ENCODE data around the gene INKA2.

Gene INKA2

DNA sequence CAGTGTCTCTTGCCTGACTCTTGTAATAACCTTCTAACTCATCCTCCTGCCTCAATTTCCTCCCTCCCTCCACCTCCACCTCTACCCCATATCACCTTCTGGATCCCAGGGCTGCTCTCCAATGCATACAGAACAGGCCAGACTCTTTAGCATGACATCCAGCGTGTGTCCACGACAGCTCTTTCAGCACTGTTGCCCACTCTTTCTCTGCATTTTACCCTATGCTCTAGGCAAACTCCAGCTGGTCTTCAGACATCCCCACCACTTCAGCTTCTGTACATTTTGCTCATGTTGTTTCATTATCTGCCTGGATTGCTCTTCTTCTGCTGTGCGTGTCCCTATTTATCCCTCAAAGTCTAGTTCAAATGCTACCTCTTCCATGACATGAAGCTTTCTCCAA is 4.8 kb downstream of the INKA2 start:
- no peak for DNase-seq (ENCODE audit: extremely low read depth in 1 of 2, low read depth in 1 of 2)

DNA sequence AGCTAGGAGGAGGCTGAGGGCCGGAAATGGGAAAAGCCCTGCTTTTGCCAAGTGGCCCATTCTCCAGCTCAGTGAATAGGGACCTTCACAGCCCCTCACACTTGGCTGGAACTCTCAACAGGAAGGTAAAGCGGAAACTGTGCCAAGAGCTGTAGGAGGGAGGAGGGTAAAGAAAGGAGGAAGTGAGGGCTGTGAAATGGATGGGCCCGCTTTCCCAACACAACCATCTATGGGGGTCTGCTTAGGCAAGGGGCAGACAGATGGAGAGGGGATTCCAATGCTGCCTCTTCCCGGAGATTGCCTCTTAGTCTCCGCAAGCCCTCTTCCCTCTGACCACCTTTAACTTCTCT is 5.2 kb downstream of the INKA2 start:
- DNase-seq (ENCODE audit: extremely low read depth in 1 of 2, low read depth in 1 of 2), result no peak

DNA sequence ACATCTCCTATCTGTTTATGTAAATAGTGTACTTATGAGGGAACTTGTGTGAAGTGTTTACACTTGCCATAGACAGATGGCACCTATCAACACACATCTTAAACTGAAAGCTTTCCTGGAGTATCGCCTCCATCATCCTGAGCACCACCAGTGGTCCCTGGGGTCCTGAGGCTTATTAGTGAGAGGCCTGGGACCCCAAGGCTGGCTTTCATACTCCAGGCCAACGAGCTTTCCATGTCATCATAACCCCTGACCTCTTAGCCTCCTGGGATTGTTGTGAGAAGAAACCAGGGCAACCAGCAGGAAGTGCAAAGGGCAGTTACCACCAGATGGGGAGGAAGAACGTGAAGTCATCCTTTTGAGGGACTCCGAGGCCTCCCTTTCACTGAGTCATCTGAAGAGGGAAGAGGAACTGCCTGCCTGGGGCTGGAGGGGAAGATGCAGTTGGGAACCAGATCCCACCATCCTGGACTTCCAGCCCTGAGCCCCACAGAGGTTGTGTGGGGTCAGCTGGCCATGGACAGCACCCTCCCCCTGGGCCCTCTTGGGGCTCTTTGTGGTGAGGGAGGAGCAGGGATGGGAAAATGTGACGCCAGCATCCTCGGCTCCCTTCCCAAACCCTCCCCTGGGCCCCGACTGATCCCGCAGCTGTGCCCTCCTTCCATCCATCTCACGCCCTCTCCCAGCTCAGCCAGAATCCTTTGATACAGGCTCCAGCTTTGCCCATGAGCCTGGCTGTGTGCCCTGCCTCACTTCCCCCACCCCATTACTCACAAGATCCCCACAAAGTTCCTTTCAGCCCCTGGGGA is 5.8 kb downstream of the INKA2 start:
- no peak for DNase-seq (ENCODE audit: extremely low read depth in 1 of 2, low read depth in 1 of 2)

DNA sequence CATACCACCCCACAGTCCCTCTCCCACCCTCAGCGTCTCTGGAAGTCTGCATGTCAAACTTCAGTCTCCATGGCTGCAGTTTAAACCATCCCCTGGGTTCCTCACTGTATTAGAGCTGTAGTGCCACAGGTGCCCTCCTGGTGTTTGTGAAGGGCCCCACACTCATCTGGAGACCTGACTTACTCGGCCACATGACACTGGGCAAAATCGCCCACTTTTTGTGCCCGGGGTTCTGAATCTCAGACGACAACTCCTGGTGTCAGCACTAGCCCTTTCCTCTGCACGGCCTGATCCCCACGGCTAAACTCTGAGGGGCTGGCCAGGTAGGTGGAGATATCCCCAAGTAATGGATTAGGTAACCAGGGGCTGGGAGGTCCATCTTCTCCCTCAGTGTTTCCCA is 6.5 kb downstream of the INKA2 start:
- no peak for DNase-seq (ENCODE audit: extremely low read depth in 1 of 2, low read depth in 1 of 2)

DNA sequence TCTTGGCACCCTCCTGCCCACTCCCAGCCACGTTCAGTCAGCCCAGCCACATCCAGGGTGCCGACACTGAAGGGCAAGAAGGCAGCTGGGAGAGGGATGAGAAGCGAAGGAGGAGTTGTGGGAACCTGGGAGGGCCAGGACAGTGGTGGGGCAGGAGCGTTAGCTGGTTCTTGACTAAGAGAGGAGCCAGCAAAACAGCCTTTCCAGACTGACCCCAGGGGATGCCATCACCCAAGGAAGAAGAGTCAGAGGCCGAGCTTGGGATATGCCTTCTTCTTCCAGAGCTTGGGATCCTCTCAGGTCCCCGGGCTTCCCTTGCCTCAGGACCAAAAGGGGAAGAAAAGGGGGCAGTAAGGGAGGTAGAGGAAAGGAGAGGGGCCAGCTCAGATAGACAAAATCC is 7.2 kb downstream of the INKA2 start:
- DNase-seq (ENCODE audit: extremely low read depth in 1 of 2, low read depth in 1 of 2), result no peak

DNA sequence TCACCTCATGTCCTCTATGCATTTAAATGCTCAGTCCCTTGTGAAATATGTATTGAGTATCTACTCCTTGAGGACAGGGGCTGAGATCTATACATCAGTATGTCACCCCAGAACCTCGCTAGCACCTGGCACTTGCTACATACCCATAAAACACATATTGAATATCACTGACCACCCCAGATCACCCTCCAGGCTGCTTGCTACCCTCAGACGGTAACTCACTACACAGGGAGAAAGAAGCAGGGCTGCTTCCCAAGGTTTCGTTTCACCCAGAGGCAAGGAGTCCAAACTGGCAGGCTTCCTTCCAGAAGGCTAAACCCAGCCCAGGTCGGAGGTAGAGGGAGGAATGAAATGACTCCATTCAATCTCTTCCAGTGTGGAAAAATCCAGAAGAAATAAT is 8.5 kb downstream of the INKA2 start:
- no peak for DNase-seq (ENCODE audit: extremely low read depth in 1 of 2, low read depth in 1 of 2)

DNA sequence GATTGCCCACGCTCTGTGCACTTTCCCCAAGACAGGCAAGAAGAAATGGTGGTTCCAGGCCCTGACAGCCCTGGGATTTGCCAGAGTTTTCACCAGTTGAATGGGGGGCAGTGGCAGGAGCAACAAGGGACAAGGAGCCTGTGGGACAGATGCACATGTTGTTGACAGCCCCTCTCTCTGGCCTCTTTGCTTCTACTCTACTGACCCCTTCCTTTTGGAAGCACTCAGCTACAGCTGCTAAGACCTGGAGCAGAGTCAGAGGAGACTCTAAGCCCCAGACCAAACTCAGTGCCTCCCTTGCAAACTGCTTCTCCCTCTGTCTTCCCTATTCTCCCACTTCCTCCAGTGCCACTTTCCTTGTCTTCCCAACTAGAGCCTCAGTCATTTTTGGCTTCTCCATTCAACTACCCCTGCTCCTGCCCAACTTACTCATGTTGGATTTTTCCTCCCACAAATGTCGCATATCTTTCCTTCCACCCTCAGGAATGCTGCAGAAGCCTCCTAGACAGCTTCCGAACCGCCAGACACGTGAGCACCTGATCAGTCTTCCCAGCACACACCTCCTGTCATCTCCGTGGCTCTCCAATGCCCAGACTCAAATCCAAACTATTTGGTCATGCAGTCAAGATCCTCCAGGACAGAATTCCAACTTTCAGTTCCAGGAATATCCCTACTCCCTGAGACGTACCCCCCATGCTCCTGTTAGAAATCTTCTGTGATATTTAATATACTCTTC is 9.1 kb downstream of the INKA2 start:
- DNase-seq (ENCODE audit: extremely low read depth in 1 of 2, low read depth in 1 of 2), result no peak

DNA sequence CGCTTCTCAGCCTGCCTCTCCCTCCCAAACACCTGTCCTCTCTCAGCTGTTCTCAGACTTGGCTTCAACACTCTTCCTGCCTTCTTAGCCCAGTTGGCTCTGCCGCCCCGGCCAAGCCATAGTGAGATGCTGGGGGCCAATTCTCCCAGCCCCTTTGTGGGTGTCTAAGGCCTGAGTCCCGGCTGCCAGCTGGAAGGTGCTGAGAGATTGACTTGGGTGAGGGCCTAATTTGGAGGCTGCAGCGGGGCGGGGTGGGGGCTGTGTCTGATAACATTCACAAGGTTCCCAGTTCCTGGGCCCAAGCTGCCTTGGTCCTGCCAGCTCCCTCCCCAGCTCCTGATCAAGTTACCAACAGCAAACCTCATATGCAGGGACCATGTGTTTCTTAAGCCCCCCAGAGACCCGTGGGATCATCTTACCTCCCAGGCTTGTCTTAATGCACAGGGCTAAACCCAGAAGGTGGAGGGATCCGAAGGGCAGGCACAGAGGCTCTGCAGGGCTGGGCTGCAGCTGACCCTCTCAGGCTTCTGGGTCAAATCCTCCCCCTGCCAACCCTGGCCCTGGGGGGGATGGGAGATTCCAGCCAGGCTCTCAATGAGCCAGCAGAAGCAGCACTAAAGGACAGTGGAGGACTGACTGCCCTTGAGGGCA is 9.8 kb downstream of the INKA2 start:
- DNase-seq (ENCODE audit: extremely low read depth in 1 of 2, low read depth in 1 of 2), result no peak

DNA sequence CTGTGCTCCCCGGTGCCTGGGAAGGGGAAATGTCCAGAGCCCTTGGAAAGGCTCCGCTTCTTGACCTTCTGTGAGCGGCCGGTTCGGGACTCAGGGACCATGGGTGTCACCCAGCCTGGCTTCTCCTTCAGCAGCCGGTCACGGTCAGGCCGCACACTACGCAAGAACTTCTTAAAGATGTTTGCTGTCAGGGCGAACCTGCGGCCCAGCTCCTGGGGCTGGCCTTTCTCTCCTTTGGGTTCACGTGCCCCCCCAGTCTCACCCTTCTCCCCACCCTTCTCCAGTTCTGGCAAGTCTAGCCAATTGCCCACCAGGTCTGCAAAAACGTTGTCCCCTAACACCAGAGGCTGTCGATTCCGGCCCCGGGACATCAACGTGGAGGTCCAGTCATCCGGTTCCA is 12.1 kb downstream of the INKA2 start:
- DNase-seq (ENCODE audit: extremely low read depth in 1 of 2, low read depth in 1 of 2), result no peak

DNA sequence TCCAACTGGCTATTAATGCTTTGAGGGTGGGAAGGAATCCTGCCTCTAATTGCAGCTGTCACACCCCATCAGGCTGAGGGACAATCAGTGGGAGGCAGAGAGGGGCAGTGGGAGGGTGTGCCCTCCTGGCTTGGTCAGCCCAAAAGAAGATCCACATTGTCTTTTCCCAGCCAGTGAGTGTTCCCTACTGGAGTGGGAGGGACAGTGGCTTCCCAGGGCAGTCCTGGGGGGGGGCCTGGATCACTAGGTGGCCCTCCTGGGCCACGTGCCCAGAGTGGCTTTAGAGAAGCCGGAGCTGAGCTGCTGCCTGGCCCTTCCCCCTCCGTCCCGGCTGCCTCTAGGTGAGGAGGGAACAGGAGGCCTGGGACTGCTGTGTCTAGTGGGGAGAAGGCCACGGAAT is 14.0 kb downstream of the INKA2 start:
- no peak for DNase-seq (ENCODE audit: extremely low read depth in 1 of 2, low read depth in 1 of 2)

DNA sequence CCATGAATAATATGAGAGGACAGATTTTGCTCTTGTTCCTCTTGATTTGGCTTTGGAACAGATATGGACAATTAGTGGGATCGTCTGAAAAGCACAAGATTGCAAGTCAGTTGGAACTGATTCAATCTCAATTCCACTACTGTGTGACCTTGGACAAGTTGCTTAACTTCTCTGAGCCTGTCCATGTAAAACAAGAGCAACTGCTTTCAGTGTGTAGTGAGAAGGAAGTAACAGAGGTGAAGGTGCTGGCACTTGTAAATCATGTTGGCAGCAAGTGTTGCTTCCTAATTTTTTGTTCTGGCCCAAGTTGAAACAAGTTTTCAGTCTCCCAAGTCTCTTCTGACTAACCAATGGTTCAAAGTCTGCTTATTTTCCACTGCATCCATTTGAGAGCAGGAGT is 15.3 kb downstream of the INKA2 start:
- DNase-seq (ENCODE audit: extremely low read depth in 1 of 2, low read depth in 1 of 2), result no peak

DNA sequence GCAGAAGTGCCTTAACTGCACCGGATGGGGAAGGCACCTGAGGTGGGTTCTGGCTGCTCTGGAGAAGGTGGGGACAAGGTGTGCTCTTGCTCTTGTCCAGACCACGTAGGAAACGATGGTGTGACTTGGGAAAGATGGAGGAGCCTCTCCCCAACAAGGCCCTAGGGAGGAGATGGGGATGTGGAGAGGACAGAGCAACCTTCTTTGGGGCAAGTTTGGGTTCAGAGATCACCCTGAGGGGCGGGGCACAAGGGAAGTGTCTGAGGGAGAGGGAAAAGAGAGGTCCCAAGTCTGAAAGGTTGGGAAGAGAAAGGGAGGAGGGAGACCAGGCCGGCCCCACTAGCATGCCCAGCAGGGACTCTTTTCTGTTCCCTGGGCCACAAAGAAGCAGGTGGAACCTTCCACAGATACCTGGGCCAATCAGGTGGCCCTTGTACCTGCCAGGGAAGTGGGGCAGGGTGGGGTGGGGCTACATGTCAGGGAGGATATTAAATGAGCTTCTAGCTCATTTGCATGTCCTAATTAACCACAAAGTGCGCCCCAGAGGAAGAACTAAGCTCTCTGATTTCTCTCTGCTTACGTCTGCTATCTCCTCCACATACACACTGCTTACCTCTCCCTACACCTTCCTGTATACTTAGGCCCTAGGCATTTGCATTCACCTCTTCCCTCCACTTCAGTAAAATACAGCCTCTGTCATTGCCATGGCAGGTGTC is 15.9 kb downstream of the INKA2 start:
- no peak for DNase-seq (ENCODE audit: extremely low read depth in 1 of 2, low read depth in 1 of 2)

DNA sequence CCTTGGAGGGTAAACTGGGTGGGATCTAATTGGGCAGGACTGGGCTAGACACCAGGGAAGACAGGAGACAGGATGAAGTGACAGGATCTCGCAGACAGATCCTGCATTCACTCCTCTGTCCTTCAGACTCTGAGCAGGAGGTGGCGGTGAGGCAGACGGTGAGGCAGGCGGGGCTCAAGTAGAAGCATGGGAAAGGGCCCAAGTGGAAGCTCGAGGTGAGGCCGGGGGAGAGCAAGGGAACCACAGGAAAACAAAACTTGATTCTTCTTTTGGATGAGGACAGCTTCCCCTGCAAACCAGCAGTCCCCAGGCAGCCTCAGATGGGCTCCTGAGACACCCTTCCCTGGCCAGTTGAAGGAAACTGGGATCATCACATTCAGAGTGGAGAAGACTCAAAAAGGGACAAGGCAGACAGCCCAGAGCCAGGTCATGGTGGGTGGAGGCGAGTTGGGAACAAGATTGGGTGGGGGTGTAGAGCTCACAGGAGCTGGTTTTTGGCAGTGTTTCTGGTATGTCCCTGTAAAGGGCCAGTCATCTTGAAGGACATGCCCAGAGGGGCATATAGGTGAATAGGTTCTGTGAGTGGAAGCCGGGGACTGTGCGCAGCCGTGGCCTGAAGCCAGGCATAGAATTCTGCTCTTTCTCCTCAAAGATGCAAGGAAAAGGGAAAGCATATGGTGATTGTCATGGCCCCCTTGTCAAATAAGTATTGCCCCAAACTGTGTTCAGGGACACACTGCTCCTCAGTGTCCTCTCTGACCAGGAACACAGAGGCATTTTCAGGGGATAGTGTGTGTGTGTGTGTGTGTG is 18.0 kb downstream of the INKA2 start:
- no peak for DNase-seq (ENCODE audit: extremely low read depth in 1 of 2, low read depth in 1 of 2)

DNA sequence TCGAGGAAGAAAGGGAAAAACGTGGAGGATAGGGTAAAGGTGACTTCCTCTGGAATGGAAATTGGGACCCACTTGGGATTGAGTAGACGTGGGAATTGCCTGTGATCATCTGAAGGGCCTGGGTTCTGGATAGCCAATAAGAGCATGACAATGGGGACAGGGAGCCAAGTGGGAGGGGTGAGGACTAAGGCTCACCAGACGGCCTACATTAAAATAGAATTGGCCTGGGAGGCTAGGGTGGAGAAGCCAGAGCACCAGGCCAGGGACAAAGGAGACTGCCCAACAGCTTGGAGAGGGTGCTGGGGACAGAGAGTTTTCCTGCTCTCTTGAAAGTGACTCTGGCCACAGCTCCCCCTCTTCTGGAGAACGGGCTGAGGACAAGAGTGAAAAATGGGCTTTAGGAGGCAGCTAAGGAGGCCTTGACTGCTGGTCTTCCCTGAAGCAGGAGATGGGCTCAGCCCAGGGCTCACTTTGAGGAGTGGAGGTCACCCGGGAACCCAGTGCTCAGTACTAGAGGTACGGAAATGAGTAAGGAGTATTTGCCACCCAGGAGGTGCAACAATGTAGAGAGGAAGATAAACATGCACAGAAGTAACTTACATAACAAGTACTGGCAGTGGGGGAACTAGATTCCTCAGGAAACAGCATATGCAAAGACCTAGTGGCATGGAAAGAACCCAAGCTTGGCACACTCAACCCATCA is 18.8 kb downstream of the INKA2 start:
- DNase-seq (ENCODE audit: extremely low read depth in 1 of 2, low read depth in 1 of 2), result no peak

DNA sequence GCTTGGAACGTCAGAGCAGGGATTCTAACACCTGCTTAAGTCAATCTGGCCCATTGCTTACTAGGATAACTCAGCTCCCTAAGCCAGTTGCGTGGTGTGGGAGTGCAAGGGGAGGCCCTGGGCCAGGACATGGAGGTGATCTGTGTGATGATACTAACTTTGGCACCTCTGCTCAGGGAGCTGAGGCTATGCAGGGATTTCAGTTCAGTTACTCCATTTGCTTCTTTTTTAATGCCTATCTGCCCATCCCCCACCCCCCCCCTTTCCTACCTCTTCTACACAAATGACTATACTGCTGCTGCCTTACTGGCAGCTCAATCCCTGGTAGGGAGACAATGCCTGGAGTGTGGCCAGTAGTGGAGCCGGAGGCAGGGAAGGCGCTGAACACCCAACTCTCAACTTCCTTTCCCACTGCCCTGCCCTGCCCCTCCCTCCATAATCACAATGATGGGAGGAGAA is 19.5 kb downstream of the INKA2 start:
- no peak for DNase-seq (ENCODE audit: extremely low read depth in 1 of 2, low read depth in 1 of 2)

DNA sequence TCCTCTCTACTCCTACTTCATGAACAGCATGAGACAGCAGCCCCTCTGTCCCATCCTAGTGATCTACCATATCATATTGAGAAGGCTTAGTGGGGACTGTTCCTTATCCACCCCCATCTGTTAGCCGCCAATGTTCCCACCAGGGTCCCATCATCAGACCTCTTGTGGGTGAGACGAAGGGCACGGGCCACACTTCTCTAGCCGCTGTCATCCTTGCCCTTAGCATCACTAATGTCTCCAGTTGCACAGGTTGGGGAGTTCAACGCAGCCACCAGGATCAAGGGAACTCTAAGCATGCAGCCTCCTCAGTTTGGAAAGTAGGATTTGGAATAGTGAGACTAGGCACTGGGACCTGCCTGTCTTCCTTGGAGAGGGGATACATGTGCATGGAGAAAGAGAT is 20.1 kb downstream of the INKA2 start:
- no peak for DNase-seq (ENCODE audit: extremely low read depth in 1 of 2, low read depth in 1 of 2)

DNA sequence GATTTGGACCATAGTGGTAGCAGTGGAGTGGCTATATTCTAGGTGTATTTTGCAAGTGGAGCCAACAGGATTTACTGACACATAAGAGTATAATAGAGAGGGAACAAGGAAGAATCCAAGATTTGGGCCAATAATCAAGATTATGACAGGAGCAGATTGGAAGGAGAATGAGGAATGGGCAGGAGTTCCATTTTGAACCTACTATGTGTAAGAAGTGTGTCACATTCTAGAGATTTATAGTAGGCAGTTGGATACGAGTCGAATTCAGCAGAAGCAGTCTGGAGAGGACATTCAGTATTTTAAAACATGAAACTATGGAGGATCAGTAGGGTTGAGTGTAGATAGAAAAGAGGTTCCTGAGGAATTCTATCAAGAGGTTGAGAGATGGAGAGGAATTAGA is 21.7 kb downstream of the INKA2 start:
- DNase-seq (ENCODE audit: extremely low read depth in 1 of 2, low read depth in 1 of 2), result no peak

DNA sequence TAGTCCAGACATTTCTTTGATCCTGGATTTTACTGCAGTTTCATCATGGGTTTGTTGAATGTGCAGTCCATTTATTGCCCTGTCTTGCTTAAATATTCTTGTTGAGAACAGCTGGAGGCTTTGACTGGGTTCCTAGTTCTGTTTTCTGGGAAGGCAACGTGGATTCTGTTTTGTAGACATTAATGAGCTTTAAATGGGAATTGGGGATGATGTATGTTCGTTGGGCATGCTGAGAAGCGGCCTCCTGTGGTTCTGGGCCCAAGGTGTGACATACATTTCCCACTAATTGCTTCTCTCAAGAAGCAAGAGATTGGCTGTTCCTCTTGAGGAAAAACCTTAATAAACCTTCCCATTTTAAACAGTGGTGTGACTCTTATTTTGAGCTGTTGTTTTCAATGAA is 22.9 kb downstream of the INKA2 start:
- DNase-seq (ENCODE audit: extremely low read depth in 1 of 2, low read depth in 1 of 2), result no peak

DNA sequence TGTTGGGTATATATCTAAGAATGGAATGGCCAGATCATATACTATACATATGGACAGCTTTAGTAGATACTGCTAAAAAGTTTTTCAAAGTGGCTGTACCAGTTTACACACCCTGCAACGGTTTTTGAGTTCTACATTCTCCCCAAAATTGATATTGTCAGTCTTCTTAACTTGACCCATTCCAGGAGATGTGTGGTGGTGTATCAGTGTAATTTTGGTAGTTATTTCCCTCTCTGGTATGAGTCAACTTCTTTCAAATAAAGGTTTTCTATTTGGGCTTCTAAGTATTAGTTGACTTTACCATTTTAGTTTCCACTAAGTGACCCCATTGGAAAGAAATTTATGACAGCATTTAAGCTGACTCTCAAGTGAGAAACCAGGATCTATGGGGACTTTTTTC is 29.2 kb downstream of the INKA2 start:
- DNase-seq (ENCODE audit: extremely low read depth in 1 of 2, low read depth in 1 of 2), result no peak

DNA sequence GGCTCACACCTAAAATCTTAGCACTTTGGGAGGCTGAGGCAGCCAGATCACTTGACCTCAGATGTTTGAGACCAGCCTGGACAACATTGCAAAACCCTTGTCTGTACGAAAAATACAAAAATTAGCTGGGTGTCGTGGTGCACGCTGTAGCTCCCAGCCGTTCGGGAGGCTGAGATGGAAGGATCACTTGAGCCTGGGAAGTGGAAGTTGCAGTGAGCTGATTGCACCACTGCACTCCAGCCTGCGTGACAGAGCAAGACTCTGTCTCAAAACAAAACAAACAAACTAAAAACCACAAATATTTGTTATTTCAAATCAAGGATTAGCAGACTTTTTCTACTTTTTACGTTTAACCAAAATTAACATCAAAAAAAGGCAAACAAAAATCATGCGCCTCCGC is 31.3 kb downstream of the INKA2 start:
- DNase-seq (ENCODE audit: extremely low read depth in 1 of 2, low read depth in 1 of 2), result no peak
